ENCODE measurements around the gene SLC13A3. TPM values are rescaled to one million over a fixed set of nuclear protein-coding genes. Genes with fewer than 3 reads are reported as not detected.

SLC13A3 gene
- total RNA-seq, 1 experiment from 2014 or later: 0.39 TPM

DNA sequence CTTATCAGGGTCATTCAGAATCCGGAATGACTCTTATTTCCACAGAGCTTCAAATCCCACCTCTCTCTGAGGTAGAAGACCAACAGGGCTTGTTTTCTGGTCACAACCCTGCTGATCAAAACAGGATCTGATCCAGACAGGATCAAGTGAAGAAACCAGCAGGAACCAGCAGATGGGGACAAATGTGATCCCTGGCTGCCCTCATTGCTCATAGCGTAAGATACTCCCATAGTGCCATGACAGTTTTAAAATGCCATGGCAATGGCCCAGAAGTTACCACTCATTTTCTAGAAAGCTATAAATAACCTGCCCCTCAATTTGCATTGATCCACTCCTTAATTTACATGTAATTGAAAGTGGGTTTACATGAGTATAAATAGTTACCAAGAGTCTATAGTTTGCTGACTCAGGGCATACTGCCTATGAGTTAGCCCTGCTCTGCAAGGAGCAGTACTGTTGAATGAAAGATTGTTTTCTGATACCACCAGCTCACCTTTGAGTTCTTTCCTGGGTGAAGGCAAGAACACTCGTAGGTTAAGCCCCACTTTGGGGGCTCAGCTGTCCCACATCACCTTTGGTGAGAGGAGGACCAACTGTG lies 131.7 kb downstream of the SLC13A3 start:
- Mint-ChIP-seq H3K9me3 (ENCODE audit: unreplicated experiment) (no peaks in the 10 kb centered on the region), H3K36me3 (ENCODE audit: insufficient read depth, unreplicated experiment) (no peaks in the 10 kb centered on the region), H3K4me3 (ENCODE audit: unreplicated experiment) (no peak overlapping the region), H3K27me3 (ENCODE audit: insufficient read depth, unreplicated experiment) (peaks cover 4% of the 10 kb centered on the region), H3K27ac (ENCODE audit: unreplicated experiment) (no peak overlapping the region), H3K4me1 (ENCODE audit: low read depth, unreplicated experiment) (no peaks in the 10 kb centered on the region)
- H3K9me3 ChIP-seq: no peaks in the 10 kb centered on the region
- intact Hi-C loops (cut with micrococcal nuclease; ENCODE audit: unreplicated experiment): no loop called here
- ChIA-PET POLR2A (interaction anchor here (0.5 kb wide), 1 partner anchor 157 kb away, joined by 5 read pairs; no protein-coding TSS in a partner anchor), CTCF (no interaction called here)
- no peaks in the 10 kb centered on the region for H3K27me3 ChIP-seq (replicated peaks; ENCODE audit: control insufficient read depth, insufficient read depth, low read length)
- H3K36me3 ChIP-seq (ENCODE audit: control insufficient read depth, insufficient read depth, low read length): no peaks in the 10 kb centered on the region
- no peak for TF ChIP-seq CTCF (IDR thresholded peaks at IDR 0.05; ENCODE audit: insufficient read depth in 1 of 2, low read depth in 1 of 2, low read length in 1 of 2, severe bottlenecking in 1 of 2, unreplicated experiment in 1 of 2)
- H3K4me3 ChIP-seq (ENCODE audit: low read depth, low read length): no peak overlapping the region
- no peaks in the 10 kb centered on the region for H3K4me1 ChIP-seq
- no TSS peak for BruUV-seq (replicated peaks)
- DNase-seq: no peak

DNA sequence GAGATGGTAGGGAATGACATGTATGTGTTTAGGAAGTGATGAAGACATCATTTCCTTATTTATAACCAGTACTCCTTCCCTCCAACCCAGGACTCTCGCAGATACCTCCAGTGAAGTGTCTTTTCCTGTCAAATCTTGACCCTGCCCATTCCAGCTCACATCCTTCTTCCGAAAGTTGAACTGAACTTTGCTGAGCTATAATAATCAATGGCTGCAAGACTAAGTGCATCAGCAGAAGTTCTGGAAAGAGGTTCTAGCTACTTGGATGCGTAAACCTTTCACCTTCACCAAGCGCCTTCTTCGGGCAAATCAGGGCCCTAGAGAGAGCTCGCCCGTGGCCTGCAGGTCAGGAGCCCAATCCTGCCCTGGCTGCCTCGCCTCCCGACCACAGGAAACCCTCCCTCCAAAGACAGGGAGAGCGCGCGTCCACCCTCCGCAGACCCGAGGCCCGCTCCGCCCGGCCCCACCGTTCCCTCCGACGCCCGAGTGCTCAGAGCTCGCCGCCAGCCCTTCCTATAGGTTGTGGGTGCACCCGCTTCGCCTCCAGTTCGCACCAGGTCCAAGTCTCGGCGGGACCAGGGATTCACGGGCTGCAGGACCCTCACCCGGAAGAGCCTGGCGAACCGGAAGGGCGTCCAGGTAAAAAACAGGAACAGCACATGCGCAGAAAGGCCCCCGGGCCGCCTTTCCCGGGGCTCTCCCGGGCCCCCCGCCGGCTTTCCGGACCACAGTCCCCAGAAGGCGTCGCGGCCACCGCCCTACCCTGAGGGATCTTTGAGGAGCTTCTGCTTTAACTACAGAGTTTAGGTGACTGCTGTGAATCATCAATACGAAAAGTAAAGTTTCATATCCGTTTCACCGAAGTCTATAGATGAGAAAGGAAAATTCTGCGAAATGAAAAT lies 138.1 kb downstream of the SLC13A3 start, which contains the start of gene ZNF334:
ZNF334 (minus strand) TSS at position 617 of the 902 bp plus-strand sequence. CDS start 1,457 bp downstream, outside the sequence.
- ChIA-PET POLR2A (no interaction called here), CTCF (no interaction called here)
- no peak within 1 kb of the TSS for H3K4me3 ChIP-seq (ENCODE audit: low read depth, low read length)
- no peaks in the 10 kb centered on the region for H3K36me3 ChIP-seq (ENCODE audit: control insufficient read depth, insufficient read depth, low read length)
- H3K27ac Mint-ChIP-seq (ENCODE audit: unreplicated experiment): no peak within 1 kb of the TSS
- intact Hi-C loops (cut with micrococcal nuclease; ENCODE audit: unreplicated experiment): no loop called here
- no peaks in the 10 kb centered on the region for H3K9me3 Mint-ChIP-seq (ENCODE audit: unreplicated experiment)
- H3K4me1 ChIP-seq: no peaks in the 10 kb centered on the region
- TF ChIP-seq CTCF (IDR thresholded peaks at IDR 0.05; ENCODE audit: insufficient read depth in 1 of 2, low read depth in 1 of 2, low read length in 1 of 2, severe bottlenecking in 1 of 2, unreplicated experiment in 1 of 2): no peak
- no peaks in the 10 kb centered on the region for H3K36me3 Mint-ChIP-seq (ENCODE audit: insufficient read depth, unreplicated experiment)
- no peak within 1 kb of the TSS for H3K4me3 Mint-ChIP-seq (ENCODE audit: unreplicated experiment)
- no TSS peak for BruUV-seq (replicated peaks)
- H3K27me3 ChIP-seq (replicated peaks; ENCODE audit: control insufficient read depth, insufficient read depth, low read length): no peaks in the 10 kb centered on the region
- H3K27me3 Mint-ChIP-seq (ENCODE audit: insufficient read depth, unreplicated experiment): peaks cover 17% of the 10 kb centered on the region
- no peaks in the 10 kb centered on the region for H3K4me1 Mint-ChIP-seq (ENCODE audit: low read depth, unreplicated experiment)
- DNase-seq: no peak
- H3K9me3 ChIP-seq: no peaks in the 10 kb centered on the region

DNA sequence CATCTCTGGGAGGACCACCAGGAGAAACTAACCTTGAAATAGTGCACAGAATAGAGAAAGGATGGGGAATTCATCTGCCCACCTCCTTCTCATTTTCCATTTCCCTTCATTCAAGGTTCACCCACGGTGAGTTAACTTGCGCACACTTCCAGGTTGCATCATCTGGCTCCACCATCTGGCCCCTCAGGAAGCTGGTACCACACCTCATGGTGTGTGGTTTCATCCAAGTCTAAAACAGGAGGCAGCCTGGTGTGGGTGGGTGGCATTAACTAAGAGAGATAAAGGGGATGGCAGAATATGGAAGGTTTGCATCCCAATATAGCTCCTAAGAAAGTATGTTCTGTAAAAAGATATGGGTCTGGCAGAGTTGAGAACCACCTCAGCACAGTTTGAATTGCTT lies 141.7 kb downstream of the SLC13A3 start:
- no peak for TF ChIP-seq CTCF (IDR thresholded peaks at IDR 0.05; ENCODE audit: insufficient read depth in 1 of 2, low read depth in 1 of 2, low read length in 1 of 2, severe bottlenecking in 1 of 2, unreplicated experiment in 1 of 2)
- H3K4me1 Mint-ChIP-seq (ENCODE audit: low read depth, unreplicated experiment): no peaks in the 10 kb centered on the region
- no peaks in the 10 kb centered on the region for H3K36me3 ChIP-seq (ENCODE audit: control insufficient read depth, insufficient read depth, low read length)
- no peaks in the 10 kb centered on the region for H3K36me3 Mint-ChIP-seq (ENCODE audit: insufficient read depth, unreplicated experiment)
- POLR2A ChIA-PET: no interaction called here
- no peaks in the 10 kb centered on the region for H3K9me3 Mint-ChIP-seq (ENCODE audit: unreplicated experiment)
- H3K4me1 ChIP-seq: no peaks in the 10 kb centered on the region
- DNase-seq: no peak
- H3K27me3 Mint-ChIP-seq (ENCODE audit: insufficient read depth, unreplicated experiment): peaks cover 31% of the 10 kb centered on the region
- no peak overlapping the region for H3K27ac Mint-ChIP-seq (ENCODE audit: unreplicated experiment)
- intact Hi-C loops (cut with micrococcal nuclease; ENCODE audit: unreplicated experiment): no loop called here
- CTCF ChIA-PET: no interaction called here
- H3K4me3 ChIP-seq (ENCODE audit: low read depth, low read length): no peak overlapping the region
- no peak overlapping the region for H3K4me3 Mint-ChIP-seq (ENCODE audit: unreplicated experiment)
- no TSS peak for BruUV-seq (replicated peaks)
- no peaks in the 10 kb centered on the region for H3K27me3 ChIP-seq (replicated peaks; ENCODE audit: control insufficient read depth, insufficient read depth, low read length)
- no peaks in the 10 kb centered on the region for H3K9me3 ChIP-seq

Other genes with a start within 250 kb of the SLC13A3 start
- gene ELMO2, start 244.8 kb downstream of the SLC13A3 start, total RNA-seq (2022): 75.0 and 82.4 TPM in 2 replicates
- gene ZNF334, start 137.9 kb downstream of the SLC13A3 start, total RNA-seq (2022): not detected in 2 replicates
- gene OCSTAMP, start 100.8 kb downstream of the SLC13A3 start, total RNA-seq (2022): not detected in 2 replicates
- gene TP53RK, start 38.0 kb upstream of the SLC13A3 start, total RNA-seq (2022): 20.3 and 22.7 TPM in 2 replicates
- gene SLC2A10, start 58.2 kb upstream of the SLC13A3 start, total RNA-seq (2022): 4.2 and 4.3 TPM in 2 replicates
- 0.25 and 0.30 TPM in 2 replicates for gene EYA2, start 243.4 kb upstream of the SLC13A3 start, total RNA-seq (2022)